HepG2 (cell line): ENCODE measurements around the gene ITGB2. TPM values are rescaled to one million over a fixed set of nuclear protein-coding genes. Genes with fewer than 3 reads are reported as not detected.

Experiments used
- ARNT2 ChIP-seq: sonication (generic); formaldehyde crosslinking; IDR thresholded peaks from 2 replicates; pipeline ENCODE4 v1.8.0; 2022; ENCODE audit warnings: mild to moderate bottlenecking, low read depth, missing genetic modification reagents, moderate library complexity
- FOXM1 ChIP-seq: sonication (generic); formaldehyde crosslinking; IDR thresholded peaks from 2 replicates; pipeline ENCODE4 v1.5.0; 2020; ENCODE audit warnings: missing genetic modification reagents
- GABPB1 ChIP-seq: IDR thresholded peaks from 2 replicates; pipeline ENCODE4 v1.6.1; 2016; ENCODE audit warnings: mild to moderate bottlenecking, missing genetic modification reagents, moderate library complexity, missing compliant biosample characterization
- HDAC1 ChIP-seq: sonication (generic); formaldehyde crosslinking; IDR thresholded peaks from 2 replicates; pipeline ENCODE4 v1.5.1; 2020; ENCODE audit warnings: mild to moderate bottlenecking, missing genetic modification reagents
- MBNL3 ChIP-seq: fragments of 250-450 bp; sonication (Bioruptor Pico); conservative IDR thresholded peaks from 2 replicates; pipeline ENCODE4 v1.8.0; 2022; ENCODE audit warnings: mild to moderate bottlenecking, inconsistent platforms
- PHF8 ChIP-seq: sonication (generic); formaldehyde crosslinking; IDR thresholded peaks from 2 replicates; pipeline ENCODE4 v1.5.0; 2020; ENCODE audit warnings: missing genetic modification reagents
- ZFP36L2 ChIP-seq: sonication (generic); formaldehyde crosslinking; IDR thresholded peaks from 2 replicates; pipeline ENCODE4 v1.4.0; 2020; ENCODE audit warnings: missing genetic modification reagents
- ZFP62 ChIP-seq: sonication (generic); formaldehyde crosslinking; IDR thresholded peaks from 2 replicates; pipeline ENCODE4 v1.4.0; 2020; ENCODE audit warnings: missing genetic modification reagents
- ZFX ChIP-seq: sonication (generic); formaldehyde crosslinking; IDR thresholded peaks from 2 replicates; pipeline ENCODE4 v1.4.0; 2020; ENCODE audit warnings: mild to moderate bottlenecking, low read depth, missing genetic modification reagents, moderate library complexity
- ZNF101 ChIP-seq: sonication (generic); formaldehyde crosslinking; IDR thresholded peaks from 2 replicates; pipeline ENCODE4 v1.4.0; 2020; ENCODE audit warnings: mild to moderate bottlenecking, low read depth, missing genetic modification reagents, borderline replicate concordance
- ZNF225 ChIP-seq: sonication (generic); formaldehyde crosslinking; IDR thresholded peaks from 2 replicates; pipeline ENCODE4 v1.4.0; 2020; ENCODE audit warnings: mild to moderate bottlenecking, missing genetic modification reagents
- ZNF24 ChIP-seq: fragments of 450-650 bp; IDR thresholded peaks from 2 replicates; pipeline ENCODE4 v1.6.1; 2017; ENCODE audit warnings: antibody characterized with exemption, mild to moderate bottlenecking
- ZNF709 ChIP-seq: sonication (generic); formaldehyde crosslinking; IDR thresholded peaks from 2 replicates; pipeline ENCODE4 v1.5.0; 2020; ENCODE audit warnings: mild to moderate bottlenecking, missing genetic modification reagents
- ZSCAN25 ChIP-seq: sonication (generic); formaldehyde crosslinking; IDR thresholded peaks from 2 replicates; pipeline ENCODE4 v1.8.0; 2022; ENCODE audit warnings: mild to moderate bottlenecking, missing genetic modification reagents
- polyA plus RNA-seq, 8 experiments: library from polyadenylated mRNA; depleted of rRNA in 3 of 8; stranded (reverse) in 7 of 8; unstranded in 1 of 8; fragments of >200 nt; fragmentation: Illumina TruSeq in 4 of 8; extraction: Trizol in 4 of 8; gene quantifications; 2 replicates each; pipeline versions ENCODE4 v1.2.1 to v1.2.3, GENCODE V29; 2011 to 2016; ENCODE audit warnings: low read depth in 4 of 8, missing spikeins in 1 of 8, mixed read lengths in 1 of 8; ENCODE audit not compliant: insufficient read depth in 1 of 8
- total RNA-seq, 5 experiments: library from RNA; depleted of rRNA; stranded (reverse); fragments of >200 nt; fragmentation: Illumina TruSeq; extraction: Trizol; gene quantifications; 2 replicates each; pipeline ENCODE4 v1.2.3, GENCODE V29; 2016; ENCODE audit warnings: low read depth in 1 of 5
- TF ChIP-seq, protein P1 (sequence below): sonication (generic); formaldehyde crosslinking; IDR thresholded peaks from 2 replicates; pipeline ENCODE4 v1.5.1; 2020; ENCODE audit warnings: mild to moderate bottlenecking, missing genetic modification reagents, moderate library complexity
- TF ChIP-seq, protein P2 (sequence below): sonication (generic); formaldehyde crosslinking; IDR thresholded peaks from 2 replicates; pipeline ENCODE4 v1.5.0; 2020; ENCODE audit warnings: mild to moderate bottlenecking, missing genetic modification reagents, borderline replicate concordance
- TF ChIP-seq, protein P3 (sequence below): sonication (generic); formaldehyde crosslinking; IDR thresholded peaks from 2 replicates; pipeline ENCODE4 v1.4.0; 2020; ENCODE audit warnings: mild to moderate bottlenecking, missing genetic modification reagents
- TF ChIP-seq, protein P4 (sequence below): sonication (generic); formaldehyde crosslinking; IDR thresholded peaks from 2 replicates; pipeline ENCODE4 v1.4.0; 2020; ENCODE audit warnings: missing genetic modification reagents
- TF ChIP-seq, protein P5 (sequence below): sonication (generic); formaldehyde crosslinking; IDR thresholded peaks from 2 replicates; pipeline ENCODE4 v1.5.1; 2020; ENCODE audit warnings: mild to moderate bottlenecking, missing genetic modification reagents, borderline replicate concordance

ITGB2 gene
- total and polyA plus RNA-seq, 2 of the 13 experiments (the other 11 are each of a cell fraction or from before 2014, with no cell fraction given): 4.2 to 18.0 TPM

DNA sequence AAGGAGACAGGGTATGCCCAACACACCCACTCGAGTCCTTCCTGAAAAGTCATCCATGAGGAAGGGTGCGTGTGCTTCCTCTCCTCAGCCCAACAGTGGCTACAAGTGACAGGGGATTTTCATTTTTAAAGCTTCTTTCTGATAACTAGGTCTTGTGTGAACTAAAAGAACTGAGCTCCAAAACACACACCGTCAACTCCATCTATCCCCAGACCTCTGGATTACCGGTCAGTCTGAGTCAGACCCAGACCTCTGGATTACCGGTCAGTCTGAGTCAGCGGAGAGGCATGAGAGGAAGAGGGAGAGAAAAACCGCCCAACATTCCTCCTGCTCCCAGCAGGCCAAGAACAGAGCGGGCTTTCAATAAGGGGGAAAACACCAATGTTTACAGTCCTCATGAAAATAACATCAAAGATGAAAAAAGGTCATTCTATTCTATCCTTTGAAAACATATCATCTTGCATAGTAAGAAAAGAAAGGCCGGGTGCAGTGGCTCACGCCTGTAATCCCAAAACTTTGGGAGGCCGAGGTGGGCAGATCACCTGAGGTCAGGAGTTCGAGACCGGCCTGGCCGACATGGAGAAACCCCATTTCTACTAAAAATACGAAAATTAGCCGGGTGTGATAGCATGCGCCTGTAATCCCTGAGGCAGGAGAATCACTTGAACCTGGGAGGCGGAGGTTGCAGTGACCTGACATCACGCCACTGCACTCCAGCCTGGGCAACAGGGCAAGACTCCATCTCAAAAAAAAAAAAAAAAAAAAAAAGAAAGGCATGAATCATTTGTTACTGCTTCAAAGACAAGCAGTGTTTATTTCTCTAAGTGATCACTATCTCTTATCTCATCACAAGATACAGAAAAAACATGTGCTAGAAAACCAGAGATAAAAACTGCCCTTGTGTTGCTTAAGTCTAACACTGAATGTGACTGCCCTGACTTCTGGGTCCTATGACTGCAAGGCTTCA is 50.6 kb downstream of the ITGB2 start (continued):
- TF ChIP-seq FOXM1 (CRISPR knock-in tag): no peak
- no peak for TF ChIP-seq ZFP36L2 (CRISPR knock-in tag)
- TF ChIP-seq, protein P1, sequence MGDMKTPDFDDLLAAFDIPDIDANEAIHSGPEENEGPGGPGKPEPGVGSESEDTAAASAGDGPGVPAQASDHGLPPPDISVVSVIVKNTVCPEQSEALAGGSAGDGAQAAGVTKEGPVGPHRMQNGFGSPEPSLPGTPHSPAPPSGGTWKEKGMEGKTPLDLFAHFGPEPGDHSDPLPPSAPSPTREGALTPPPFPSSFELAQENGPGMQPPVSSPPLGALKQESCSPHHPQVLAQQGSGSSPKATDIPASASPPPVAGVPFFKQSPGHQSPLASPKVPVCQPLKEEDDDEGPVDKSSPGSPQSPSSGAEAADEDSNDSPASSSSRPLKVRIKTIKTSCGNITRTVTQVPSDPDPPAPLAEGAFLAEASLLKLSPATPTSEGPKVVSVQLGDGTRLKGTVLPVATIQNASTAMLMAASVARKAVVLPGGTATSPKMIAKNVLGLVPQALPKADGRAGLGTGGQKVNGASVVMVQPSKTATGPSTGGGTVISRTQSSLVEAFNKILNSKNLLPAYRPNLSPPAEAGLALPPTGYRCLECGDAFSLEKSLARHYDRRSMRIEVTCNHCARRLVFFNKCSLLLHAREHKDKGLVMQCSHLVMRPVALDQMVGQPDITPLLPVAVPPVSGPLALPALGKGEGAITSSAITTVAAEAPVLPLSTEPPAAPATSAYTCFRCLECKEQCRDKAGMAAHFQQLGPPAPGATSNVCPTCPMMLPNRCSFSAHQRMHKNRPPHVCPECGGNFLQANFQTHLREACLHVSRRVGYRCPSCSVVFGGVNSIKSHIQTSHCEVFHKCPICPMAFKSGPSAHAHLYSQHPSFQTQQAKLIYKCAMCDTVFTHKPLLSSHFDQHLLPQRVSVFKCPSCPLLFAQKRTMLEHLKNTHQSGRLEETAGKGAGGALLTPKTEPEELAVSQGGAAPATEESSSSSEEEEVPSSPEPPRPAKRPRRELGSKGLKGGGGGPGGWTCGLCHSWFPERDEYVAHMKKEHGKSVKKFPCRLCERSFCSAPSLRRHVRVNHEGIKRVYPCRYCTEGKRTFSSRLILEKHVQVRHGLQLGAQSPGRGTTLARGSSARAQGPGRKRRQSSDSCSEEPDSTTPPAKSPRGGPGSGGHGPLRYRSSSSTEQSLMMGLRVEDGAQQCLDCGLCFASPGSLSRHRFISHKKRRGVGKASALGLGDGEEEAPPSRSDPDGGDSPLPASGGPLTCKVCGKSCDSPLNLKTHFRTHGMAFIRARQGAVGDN: 0 out of 2 replicates have a peak, but pooled peaks have one; percentile 24
- TF ChIP-seq, protein P2, sequence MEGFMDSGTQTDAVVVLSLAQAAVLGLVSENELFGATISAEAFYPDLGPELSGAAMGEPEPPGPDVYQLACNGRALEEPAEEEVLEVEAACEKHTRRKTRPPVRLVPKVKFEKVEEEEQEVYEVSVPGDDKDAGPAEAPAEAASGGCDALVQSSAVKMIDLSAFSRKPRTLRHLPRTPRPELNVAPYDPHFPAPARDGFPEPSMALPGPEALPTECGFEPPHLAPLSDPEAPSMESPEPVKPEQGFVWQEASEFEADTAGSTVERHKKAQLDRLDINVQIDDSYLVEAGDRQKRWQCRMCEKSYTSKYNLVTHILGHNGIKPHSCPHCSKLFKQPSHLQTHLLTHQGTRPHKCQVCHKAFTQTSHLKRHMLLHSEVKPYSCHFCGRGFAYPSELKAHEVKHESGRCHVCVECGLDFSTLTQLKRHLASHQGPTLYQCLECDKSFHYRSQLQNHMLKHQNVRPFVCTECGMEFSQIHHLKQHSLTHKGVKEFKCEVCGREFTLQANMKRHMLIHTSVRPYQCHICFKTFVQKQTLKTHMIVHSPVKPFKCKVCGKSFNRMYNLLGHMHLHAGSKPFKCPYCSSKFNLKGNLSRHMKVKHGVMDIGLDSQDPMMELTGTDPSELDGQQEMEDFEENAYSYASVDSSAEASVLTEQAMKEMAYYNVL (CRISPR knock-in tag): peak; percentile 79; the same call in 1 of the 2 replicates
- no peak for TF ChIP-seq ZNF101 (CRISPR knock-in tag)
- TF ChIP-seq ZFP62 (CRISPR knock-in tag): no peak
- TF ChIP-seq, protein P3, sequence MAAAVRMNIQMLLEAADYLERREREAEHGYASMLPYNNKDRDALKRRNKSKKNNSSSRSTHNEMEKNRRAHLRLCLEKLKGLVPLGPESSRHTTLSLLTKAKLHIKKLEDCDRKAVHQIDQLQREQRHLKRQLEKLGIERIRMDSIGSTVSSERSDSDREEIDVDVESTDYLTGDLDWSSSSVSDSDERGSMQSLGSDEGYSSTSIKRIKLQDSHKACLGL: no peak
- TF ChIP-seq, protein P4, sequence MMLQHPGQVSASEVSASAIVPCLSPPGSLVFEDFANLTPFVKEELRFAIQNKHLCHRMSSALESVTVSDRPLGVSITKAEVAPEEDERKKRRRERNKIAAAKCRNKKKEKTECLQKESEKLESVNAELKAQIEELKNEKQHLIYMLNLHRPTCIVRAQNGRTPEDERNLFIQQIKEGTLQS (CRISPR knock-in tag): peak; percentile 93
- no peak for TF ChIP-seq MBNL3 (CRISPR knock-in tag)
- TF ChIP-seq ZSCAN25: no peak
- no peak for TF ChIP-seq ZNF24
- no peak for TF ChIP-seq ZNF709 (CRISPR knock-in tag)
- peak; percentile 43 for TF ChIP-seq ZFX
- TF ChIP-seq HDAC1 (CRISPR knock-in tag): no peak
- TF ChIP-seq GABPB1: 0 out of 2 replicates have a peak, but pooled peaks have one; percentile 22
- TF ChIP-seq ZNF225 (CRISPR knock-in tag): no peak
- TF ChIP-seq, protein P5, sequence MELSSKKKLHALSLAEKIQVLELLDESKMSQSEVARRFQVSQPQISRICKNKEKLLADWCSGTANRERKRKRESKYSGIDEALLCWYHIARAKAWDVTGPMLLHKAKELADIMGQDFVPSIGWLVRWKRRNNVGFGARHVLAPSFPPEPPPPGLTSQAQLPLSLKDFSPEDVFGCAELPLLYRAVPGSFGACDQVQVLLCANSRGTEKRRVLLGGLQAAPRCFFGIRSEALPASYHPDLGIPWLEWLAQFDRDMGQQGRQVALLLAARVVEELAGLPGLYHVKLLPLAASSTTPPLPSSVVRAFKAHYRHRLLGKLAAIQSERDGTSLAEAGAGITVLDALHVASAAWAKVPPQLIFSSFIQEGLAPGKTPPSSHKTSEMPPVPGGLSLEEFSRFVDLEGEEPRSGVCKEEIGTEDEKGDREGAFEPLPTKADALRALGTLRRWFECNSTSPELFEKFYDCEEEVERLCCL: no peak
- no peak for TF ChIP-seq ARNT2 (CRISPR knock-in tag)
- TF ChIP-seq PHF8 (CRISPR knock-in tag): no peak
